Endothelial cell of umbilical vein (primary cell): ENCODE results near the gene MAP3K1.

Source experiments
- EZH2 ChIP-seq: IDR thresholded peaks from 2 replicates; pipeline ENCODE4 v1.6.1; 2012; ENCODE audit warnings: borderline replicate concordance, low read depth, mild to moderate bottlenecking, moderate library complexity, low read length, inconsistent platforms; ENCODE audit not compliant: severe bottlenecking
- MYC ChIP-seq: IDR thresholded peaks from one replicate; pipeline ENCODE4 v1.6.1; 2011; ENCODE audit warnings: mild to moderate bottlenecking, low read depth, low read length
- POLR2A ChIP-seq: IDR thresholded peaks from 2 replicates; pipeline ENCODE4 v1.6.1; 2012; ENCODE audit warnings: low read depth, mild to moderate bottlenecking, control low read depth, low read length
- POLR2AphosphoS5 ChIP-seq: IDR thresholded peaks from 2 replicates; pipeline ENCODE4 v1.6.1; 2012; ENCODE audit warnings: low read depth, mild to moderate bottlenecking, control low read depth, low read length, moderate library complexity; ENCODE audit not compliant: insufficient read depth
- TF ChIP-seq, protein P1 (sequence below), 2 donors: IDR thresholded peaks; 1 replicate in 1 of 2; 2 replicates in 1 of 2; pipeline ENCODE4 v1.5.1; 2011; ENCODE audit warnings: low read length in 2 of 2, mild to moderate bottlenecking in 2 of 2, moderate library complexity in 2 of 2, control low read depth in 1 of 2, inconsistent platforms in 1 of 2, low read depth in 1 of 2; ENCODE audit not compliant: insufficient read depth in 1 of 2; ENCODE audit errors: extremely low read depth in 1 of 2
- TF ChIP-seq, protein P2 (sequence below): IDR thresholded peaks from 2 replicates; pipeline ENCODE4 v1.6.1; 2011; ENCODE audit not compliant: insufficient read depth, insufficient read length

DNA sequence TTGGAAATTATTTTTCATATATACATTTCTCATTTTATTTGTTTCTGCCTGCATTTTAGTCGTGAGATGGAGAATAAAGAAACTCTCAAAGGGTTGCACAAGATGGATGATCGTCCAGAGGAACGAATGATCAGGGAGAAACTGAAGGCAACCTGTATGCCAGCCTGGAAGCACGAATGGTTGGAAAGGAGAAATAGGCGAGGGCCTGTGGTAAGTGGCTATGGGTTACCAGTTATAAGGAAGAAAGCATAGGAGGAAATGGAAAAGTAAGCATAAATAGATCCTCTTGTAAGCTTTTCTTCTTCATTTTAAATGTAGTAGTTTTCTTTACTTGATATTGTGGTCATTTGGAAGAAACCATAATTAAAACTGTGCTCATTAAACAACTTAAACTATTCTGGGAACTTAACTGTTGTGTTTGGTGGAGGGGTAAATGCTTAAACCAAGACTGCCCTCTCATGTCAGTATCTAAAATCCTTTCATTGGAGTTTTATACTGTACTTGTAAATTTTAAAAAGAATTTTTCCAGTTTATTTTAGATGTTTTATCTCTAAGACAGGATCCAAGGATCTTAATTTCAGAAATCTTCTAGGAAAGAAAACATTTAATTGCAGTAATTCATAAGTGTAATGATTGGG is 41.3 kb downstream of the MAP3K1 start:
- TF ChIP-seq, protein P1, sequence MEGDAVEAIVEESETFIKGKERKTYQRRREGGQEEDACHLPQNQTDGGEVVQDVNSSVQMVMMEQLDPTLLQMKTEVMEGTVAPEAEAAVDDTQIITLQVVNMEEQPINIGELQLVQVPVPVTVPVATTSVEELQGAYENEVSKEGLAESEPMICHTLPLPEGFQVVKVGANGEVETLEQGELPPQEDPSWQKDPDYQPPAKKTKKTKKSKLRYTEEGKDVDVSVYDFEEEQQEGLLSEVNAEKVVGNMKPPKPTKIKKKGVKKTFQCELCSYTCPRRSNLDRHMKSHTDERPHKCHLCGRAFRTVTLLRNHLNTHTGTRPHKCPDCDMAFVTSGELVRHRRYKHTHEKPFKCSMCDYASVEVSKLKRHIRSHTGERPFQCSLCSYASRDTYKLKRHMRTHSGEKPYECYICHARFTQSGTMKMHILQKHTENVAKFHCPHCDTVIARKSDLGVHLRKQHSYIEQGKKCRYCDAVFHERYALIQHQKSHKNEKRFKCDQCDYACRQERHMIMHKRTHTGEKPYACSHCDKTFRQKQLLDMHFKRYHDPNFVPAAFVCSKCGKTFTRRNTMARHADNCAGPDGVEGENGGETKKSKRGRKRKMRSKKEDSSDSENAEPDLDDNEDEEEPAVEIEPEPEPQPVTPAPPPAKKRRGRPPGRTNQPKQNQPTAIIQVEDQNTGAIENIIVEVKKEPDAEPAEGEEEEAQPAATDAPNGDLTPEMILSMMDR (IDR thresholded peaks at IDR 0.05; ENCODE audit: extremely low read depth in 1 of 2, insufficient read depth in 1 of 2, low read depth in 1 of 2, low read length in 2 of 2), result no peak
- TF ChIP-seq, protein P2, sequence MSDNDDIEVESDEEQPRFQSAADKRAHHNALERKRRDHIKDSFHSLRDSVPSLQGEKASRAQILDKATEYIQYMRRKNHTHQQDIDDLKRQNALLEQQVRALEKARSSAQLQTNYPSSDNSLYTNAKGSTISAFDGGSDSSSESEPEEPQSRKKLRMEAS, result no peak
- TF ChIP-seq POLR2A (no peak), MYC (no peak), EZH2 (no peak), POLR2AphosphoS5 (no peak)
